ENCODE results near the gene SLC12A4. TPM values are rescaled to one million over a fixed set of nuclear protein-coding genes. Genes with fewer than 3 reads are reported as not detected.

The SLC12A4 gene
- total RNA-seq, 1 donor, result 79.3 TPM

DNA sequence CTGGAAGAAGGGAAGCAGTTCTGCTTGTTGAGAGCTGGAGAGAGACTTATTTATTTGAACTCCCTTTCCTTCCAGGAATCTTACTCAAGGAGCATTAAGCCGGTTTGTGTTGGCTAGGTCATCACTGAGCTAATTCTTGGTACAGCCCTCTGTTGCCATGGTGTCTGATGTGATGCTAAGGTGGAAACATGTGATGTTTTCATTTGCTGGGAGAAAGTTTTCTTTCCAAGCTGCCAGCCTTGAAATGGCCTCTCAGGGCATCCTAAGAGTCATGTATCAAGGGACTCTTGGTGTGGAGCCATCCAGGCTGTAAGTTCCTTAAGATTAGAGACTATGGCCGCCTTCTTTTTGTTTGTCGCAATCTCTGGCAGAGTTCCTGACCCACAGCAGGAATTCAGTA, 71.2 kb downstream of the SLC12A4 start:
- Histone ChIP-seq H4K20me1 (ENCODE audit: insufficient read depth, low read length) (peaks cover 26% of the 10 kb centered on the region), H3K27me3 (ENCODE audit: insufficient read depth, low read length) (no peaks in the 10 kb centered on the region), H3K9me3 (ENCODE audit: low read depth, low read length) (no peaks in the 10 kb centered on the region), H3K36me3 (ENCODE audit: insufficient read depth, low read length) (no peaks in the 10 kb centered on the region), H3K4me3 (ENCODE audit: insufficient read depth, low read length) (no peak overlapping the region), H3K4me2 (ENCODE audit: insufficient read depth, low read length) (peak overlapping the region; percentile 20), H3K27ac (ENCODE audit: low read depth, low read length) (peak overlapping the region; percentile 58), H3K4me1 (ENCODE audit: insufficient read depth, low read length) (peaks cover 19% of the 10 kb centered on the region), H3K79me2 (ENCODE audit: insufficient read depth, low read length) (peaks cover 82% of the 10 kb centered on the region), H2AFZ (ENCODE audit: low read length) (no peak overlapping the region)
- DNase-seq (ENCODE audit: insufficient read length, low spot score, missing footprints), result peak; percentile 95
- TF ChIP-seq, protein P1, sequence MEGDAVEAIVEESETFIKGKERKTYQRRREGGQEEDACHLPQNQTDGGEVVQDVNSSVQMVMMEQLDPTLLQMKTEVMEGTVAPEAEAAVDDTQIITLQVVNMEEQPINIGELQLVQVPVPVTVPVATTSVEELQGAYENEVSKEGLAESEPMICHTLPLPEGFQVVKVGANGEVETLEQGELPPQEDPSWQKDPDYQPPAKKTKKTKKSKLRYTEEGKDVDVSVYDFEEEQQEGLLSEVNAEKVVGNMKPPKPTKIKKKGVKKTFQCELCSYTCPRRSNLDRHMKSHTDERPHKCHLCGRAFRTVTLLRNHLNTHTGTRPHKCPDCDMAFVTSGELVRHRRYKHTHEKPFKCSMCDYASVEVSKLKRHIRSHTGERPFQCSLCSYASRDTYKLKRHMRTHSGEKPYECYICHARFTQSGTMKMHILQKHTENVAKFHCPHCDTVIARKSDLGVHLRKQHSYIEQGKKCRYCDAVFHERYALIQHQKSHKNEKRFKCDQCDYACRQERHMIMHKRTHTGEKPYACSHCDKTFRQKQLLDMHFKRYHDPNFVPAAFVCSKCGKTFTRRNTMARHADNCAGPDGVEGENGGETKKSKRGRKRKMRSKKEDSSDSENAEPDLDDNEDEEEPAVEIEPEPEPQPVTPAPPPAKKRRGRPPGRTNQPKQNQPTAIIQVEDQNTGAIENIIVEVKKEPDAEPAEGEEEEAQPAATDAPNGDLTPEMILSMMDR (IDR thresholded peaks at IDR 0.05; ENCODE audit: extremely low read depth, low read depth, low read length), result no peak

DNA sequence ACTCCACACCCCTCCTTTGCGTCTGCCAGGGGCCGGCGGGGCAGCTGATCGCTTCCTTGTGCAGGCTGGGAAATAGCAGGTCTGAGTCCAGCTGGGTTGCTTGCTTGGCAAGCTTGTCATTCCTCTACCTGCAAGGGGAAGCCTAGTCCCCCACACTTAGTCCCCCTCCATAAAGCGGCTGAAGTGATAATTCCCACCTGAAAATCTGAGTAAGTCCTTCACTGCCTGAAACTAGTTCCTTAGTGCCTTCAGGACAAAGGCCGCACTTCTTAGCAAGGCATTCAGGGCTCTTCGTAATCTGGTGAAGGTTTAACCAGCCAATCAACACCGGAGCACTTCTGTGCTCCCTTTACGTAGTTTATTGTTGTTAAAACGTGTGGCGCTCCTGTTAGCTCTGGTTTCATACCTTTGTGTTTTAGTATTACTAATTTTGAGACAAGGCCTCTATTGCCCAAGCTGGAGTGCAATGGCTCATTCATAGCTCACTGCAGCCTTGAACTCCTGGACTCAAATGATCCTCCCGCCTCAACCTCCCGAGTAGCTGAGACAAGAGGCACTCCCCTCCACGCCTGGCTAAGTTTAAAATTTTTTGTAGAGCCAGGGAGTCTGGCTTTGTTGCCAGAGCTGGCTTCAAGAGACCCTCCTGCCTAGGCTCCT, 74.6 kb downstream of the SLC12A4 start:
- DNase-seq (ENCODE audit: insufficient read length, low spot score, missing footprints), result peak; percentile 89
- Histone ChIP-seq H4K20me1 (ENCODE audit: insufficient read depth, low read length) (peaks cover 18% of the 10 kb centered on the region), H3K36me3 (ENCODE audit: insufficient read depth, low read length) (no peaks in the 10 kb centered on the region), H3K4me3 (ENCODE audit: insufficient read depth, low read length) (peak overlapping the region; percentile 97), H3K4me1 (ENCODE audit: insufficient read depth, low read length) (peaks cover 19% of the 10 kb centered on the region), H3K27ac (ENCODE audit: low read depth, low read length) (peak overlapping the region; percentile 95), H3K4me2 (ENCODE audit: insufficient read depth, low read length) (peak overlapping the region; percentile 89), H3K9me3 (ENCODE audit: low read depth, low read length) (no peaks in the 10 kb centered on the region), H2AFZ (ENCODE audit: low read length) (peak overlapping the region; percentile 93), H3K27me3 (ENCODE audit: insufficient read depth, low read length) (no peaks in the 10 kb centered on the region), H3K79me2 (ENCODE audit: insufficient read depth, low read length) (peaks cover 56% of the 10 kb centered on the region)
- TF ChIP-seq, protein P1 (IDR thresholded peaks at IDR 0.05; ENCODE audit: extremely low read depth, low read depth, low read length), result no peak

Small RNA genes lying within 50 kb of the gene (small RNA-seq; reads per million reads assigned to genes)
- gene RNU6-359P, result not detected

Other genes starting within 250 kb of the SLC12A4 start
- 15.9 and 19.4 TPM in 2 replicates for gene GFOD2, start 249.3 kb downstream of the SLC12A4 start, total RNA-seq
- gene RANBP10, start 162.1 kb downstream of the SLC12A4 start, total RNA-seq, result 5.4 and 5.6 TPM in 2 replicates
- 0.88 and 1.8 TPM in 2 replicates for gene TSNAXIP1, start 161.7 kb downstream of the SLC12A4 start, total RNA-seq
- gene THAP11, start 126.3 kb downstream of the SLC12A4 start, total RNA-seq, result 23.6 and 25.7 TPM in 2 replicates
- 203 TPM in 2 replicates for gene NUTF2, start 121.7 kb downstream of the SLC12A4 start, total RNA-seq
- 24.2 and 25.6 TPM in 2 replicates for gene CENPT, start 120.9 kb downstream of the SLC12A4 start, total RNA-seq
- gene EDC4, start 95.6 kb downstream of the SLC12A4 start, total RNA-seq, result 45.7 and 60.8 TPM in 2 replicates
- 0.29 TPM in 1 of 2 replicates, not detected in the other for gene NRN1L, start 83.8 kb downstream of the SLC12A4 start, total RNA-seq
- gene PSKH1, start 75.4 kb downstream of the SLC12A4 start, total RNA-seq, result 16.8 and 18.5 TPM in 2 replicates
- 0.36 and 0.59 TPM in 2 replicates for gene CTRL, start 36.8 kb downstream of the SLC12A4 start, total RNA-seq
- 44.5 and 47.0 TPM in 2 replicates for gene PSMB10, start 31.8 kb downstream of the SLC12A4 start, total RNA-seq
- 6.9 and 8.8 TPM in 2 replicates for gene LCAT, start 24.5 kb downstream of the SLC12A4 start, total RNA-seq
- not detected in 2 replicates for gene DPEP3, start 11.9 kb upstream of the SLC12A4 start, total RNA-seq
- not detected in 2 replicates for gene DPEP2, start 30.8 kb upstream of the SLC12A4 start, total RNA-seq
- not detected in 2 replicates for gene DPEP2NB, start 47.3 kb upstream of the SLC12A4 start, total RNA-seq
- 10.5 and 12.4 TPM in 2 replicates for gene DDX28, start 54.6 kb upstream of the SLC12A4 start, total RNA-seq
- gene DUS2, start 54.6 kb upstream of the SLC12A4 start, total RNA-seq, result 8.7 and 8.8 TPM in 2 replicates
- 36.2 and 43.9 TPM in 2 replicates for gene NFATC3, start 116.7 kb upstream of the SLC12A4 start, total RNA-seq

Measured in osteoblast (primary cell).